H1 (cell line): ENCODE data around the gene NANOS2. TPM values are rescaled to one million over a fixed set of nuclear protein-coding genes. Genes with fewer than 3 reads are reported as not detected.

Experiments
- CTCF ChIA-PET: fragments of 300-600 bp; sonication (Branson Sonifier 250); formaldehyde crosslinking; loops from one replicate; lab custom pipeline; 2021; ENCODE audit not compliant: partially characterized antibody; lab: Charles Lee
- POLR2A ChIA-PET: fragments of 300-600 bp; sonication (Branson Sonifier 250); formaldehyde crosslinking; loops from one replicate; lab custom pipeline; 2021; ENCODE audit warnings: inconsistent platforms; ENCODE audit not compliant: partially characterized antibody; lab: Charles Lee
- DNase-seq, 2 experiments: peaks; one replicate each; pipeline versions ENCODE4 v3.0.0 to v3.0.0-alpha.2; 2010 to 2022; ENCODE audit warnings: low spot score in 2 of 2, low read depth in 1 of 2, mixed read lengths in 1 of 2
- FAIRE-seq: peaks from 2 replicates; lab custom pipeline; 2011; peaks lifted over from hg19 to GRCh38; lab: Jason Lieb, UNC
- H2AFZ ChIP-seq: 2 replicates; pipeline ENCODE4 v1.8.1; 2012; ENCODE audit warnings: low read length, inconsistent platforms
- H2AK5ac ChIP-seq: 2 replicates; pipeline ENCODE4 v1.6.1; 2013; ENCODE audit warnings: low read depth, low read length
- H2BK120ac ChIP-seq: replicated peaks from 2 replicates; pipeline ENCODE3; 2013; ENCODE audit warnings: low read depth, low read length, inconsistent platforms
- H2BK12ac ChIP-seq: 2 replicates; pipeline ENCODE4 v1.6.1; 2013; ENCODE audit warnings: low read depth, low read length
- H2BK15ac ChIP-seq: 2 replicates; pipeline ENCODE4 v1.6.1; 2013; ENCODE audit warnings: low read length
- H2BK20ac ChIP-seq: 2 replicates; pipeline ENCODE4 v1.6.1; 2013; ENCODE audit warnings: low read length
- H2BK5ac ChIP-seq: 2 replicates; pipeline ENCODE4 v1.6.1; 2013; ENCODE audit warnings: low read depth, low read length
- H3K14ac ChIP-seq: 2 replicates; pipeline ENCODE4 v1.6.1; 2013; ENCODE audit warnings: inconsistent platforms; ENCODE audit not compliant: insufficient read length
- H3K18ac ChIP-seq: 2 replicates; pipeline ENCODE4 v1.6.1; 2013; ENCODE audit warnings: low read length; ENCODE audit errors: extremely low read depth
- H3K23ac ChIP-seq: 2 replicates; pipeline ENCODE4 v1.6.1; 2013; ENCODE audit warnings: inconsistent platforms; ENCODE audit not compliant: insufficient read length
- H3K23me2 ChIP-seq: 2 replicates; pipeline ENCODE4 v1.6.1; 2013; ENCODE audit warnings: low read depth, low read length
- H3K27ac ChIP-seq: 2 replicates; pipeline ENCODE4 v1.6.1; 2011; ENCODE audit warnings: low read depth, low read length, inconsistent platforms
- H3K27me3 ChIP-seq, 4 experiments: replicated peaks in 1 of 4; 1 replicate in 1 of 4; 2 replicates in 3 of 4; pipeline versions ENCODE4 v1.6.1 to v1.8.1; 2011 to 2013; ENCODE audit warnings: low read length in 3 of 4, mild to moderate bottlenecking in 3 of 4, inconsistent platforms in 2 of 4, mixed read lengths in 2 of 4, moderate library complexity in 1 of 4; ENCODE audit not compliant: control insufficient read depth in 3 of 4, insufficient read depth in 3 of 4; ENCODE audit errors: extremely low read depth in 1 of 4
- H3K36me3 ChIP-seq, 4 experiments: 2 replicates each; pipeline versions ENCODE4 v1.6.1 to v1.8.1; 2011 to 2013; ENCODE audit warnings: mild to moderate bottlenecking in 4 of 4, low read length in 3 of 4, moderate library complexity in 2 of 4, control low read depth in 1 of 4, inconsistent platforms in 1 of 4; ENCODE audit not compliant: insufficient read depth in 4 of 4, control insufficient read depth in 2 of 4
- H3K4ac ChIP-seq: replicated peaks from 2 replicates; pipeline ENCODE3; 2013; ENCODE audit warnings: low read length, low read depth, mixed read lengths, inconsistent platforms; ENCODE audit not compliant: insufficient read length
- H3K4me1 ChIP-seq, 4 experiments: replicated peaks in 1 of 4; 1 replicate in 1 of 4; 2 replicates in 3 of 4; pipeline versions ENCODE4 v1.6.1 to v1.8.1; 2011 to 2013; ENCODE audit warnings: low read length in 3 of 4, inconsistent platforms in 2 of 4, mixed read lengths in 1 of 4; ENCODE audit not compliant: insufficient read depth in 4 of 4, control insufficient read depth in 3 of 4
- H3K4me2 ChIP-seq, 2 experiments: 2 replicates each; pipeline versions ENCODE4 v1.6.1 to v1.8.1; 2011 to 2013; ENCODE audit warnings: low read depth in 2 of 2, low read length in 2 of 2, control low read depth in 1 of 2, inconsistent platforms in 1 of 2, mild to moderate bottlenecking in 1 of 2; ENCODE audit not compliant: insufficient read depth in 1 of 2
- H3K4me3 ChIP-seq, 4 experiments: fragments of 200-600, 300-600 bp in 1 of 4; sonication (generic), shearing (Covaris generic), sonication (Bioruptor Twin) in 1 of 4; 2 replicates each; pipeline versions ENCODE4 v1.5.1 to v1.8.1; 2011 to 2016; ENCODE audit warnings: low read length in 4 of 4, low read depth in 3 of 4, control low read depth in 2 of 4, inconsistent platforms in 2 of 4, mild to moderate bottlenecking in 2 of 4, mixed read lengths in 1 of 4, moderate library complexity in 1 of 4; ENCODE audit not compliant: insufficient read depth in 2 of 4; ENCODE audit errors: extremely low read depth in 1 of 4
- H3K56ac ChIP-seq: replicated peaks from 2 replicates; pipeline ENCODE3; 2013; ENCODE audit warnings: low read depth, mild to moderate bottlenecking, mixed read lengths, low read length, inconsistent platforms; ENCODE audit not compliant: insufficient read length
- H3K79me1 ChIP-seq: 2 replicates; pipeline ENCODE4 v1.6.1; 2013; ENCODE audit warnings: low read depth, low read length, control low read depth
- H3K79me2 ChIP-seq, 2 experiments: 2 replicates each; pipeline versions ENCODE4 v1.6.1 to v1.8.1; 2012 to 2013; ENCODE audit warnings: low read length in 2 of 2, mild to moderate bottlenecking in 2 of 2, inconsistent platforms in 1 of 2; ENCODE audit not compliant: insufficient read depth in 2 of 2, control insufficient read depth in 1 of 2
- H3K9ac ChIP-seq, 4 experiments: replicated peaks in 1 of 4; 1 replicate in 1 of 4; 2 replicates in 3 of 4; pipeline versions ENCODE4 v1.6.1 to v1.8.1; 2011 to 2013; ENCODE audit warnings: low read depth in 3 of 4, low read length in 3 of 4, control low read depth in 2 of 4, mild to moderate bottlenecking in 2 of 4, moderate library complexity in 2 of 4, inconsistent platforms in 1 of 4; ENCODE audit errors: extremely low read depth in 1 of 4
- H3K9me3 ChIP-seq, 2 experiments: 2 replicates each; pipeline versions ENCODE4 v1.6.1 to v1.8.1; 2012 to 2013; ENCODE audit warnings: mild to moderate bottlenecking in 2 of 2, moderate library complexity in 2 of 2, control low read depth in 1 of 2, inconsistent platforms in 1 of 2, low read depth in 1 of 2, low read length in 1 of 2, mixed read lengths in 1 of 2; ENCODE audit not compliant: insufficient read depth in 2 of 2
- H4K20me1 ChIP-seq, 2 experiments: replicated peaks in 1 of 2; 2 replicates each; pipeline versions ENCODE3 to v1.8.1; 2011 to 2013; ENCODE audit warnings: inconsistent platforms in 2 of 2, low read length in 2 of 2, mild to moderate bottlenecking in 1 of 2; ENCODE audit not compliant: insufficient read depth in 2 of 2, control insufficient read depth in 1 of 2
- H4K5ac ChIP-seq: 2 replicates; pipeline ENCODE4 v1.6.1; 2013; ENCODE audit warnings: low read length, low read depth, mixed read lengths, inconsistent platforms; ENCODE audit not compliant: insufficient read length
- H4K8ac ChIP-seq: 2 replicates; pipeline ENCODE4 v1.8.0; 2013; ENCODE audit warnings: mild to moderate bottlenecking, moderate library complexity, low read length, inconsistent platforms; ENCODE audit not compliant: insufficient read depth; ENCODE audit errors: extremely low read depth
- H4K91ac ChIP-seq: replicated peaks from 2 replicates; pipeline ENCODE3; 2013; ENCODE audit warnings: low read length, mixed read lengths, inconsistent platforms; ENCODE audit not compliant: insufficient read length
- CEBPB ChIP-seq: IDR thresholded peaks from 2 replicates; pipeline ENCODE4 v1.6.1; 2012; ENCODE audit warnings: low read depth, low read length
- CTBP2 ChIP-seq: IDR thresholded peaks from 2 replicates; pipeline ENCODE4 v1.7.0; 2011; ENCODE audit warnings: borderline replicate concordance, mild to moderate bottlenecking, moderate library complexity, mixed read lengths, low read length; ENCODE audit not compliant: insufficient read depth, insufficient read length
- WGBS, 2 experiments: shearing (Covaris generic) in 1 of 2; methylation state at CpG; one replicate each; pipeline versions ENCODE4 v1.1.6 to v1.1.7; 2013 to 2015; ENCODE audit warnings: low lambda C conversion rate in 2 of 2, mixed read lengths in 2 of 2, inconsistent platforms in 1 of 2, low coverage in 1 of 2, missing lambda C conversion rate in 1 of 2; ENCODE audit not compliant: insufficient replicate concordance in 2 of 2, insufficient coverage in 1 of 2, insufficient read length in 1 of 2; ENCODE audit errors: extremely low coverage in 1 of 2, missing lambda C conversion rate in 1 of 2; 5-methylcytosine and 5-hydroxymethylcytosine counted together
- polyA plus RNA-seq, 7 experiments: library from polyadenylated mRNA; depleted of rRNA in 3 of 7; stranded (reverse) in 5 of 7; unstranded in 2 of 7; fragments of >200 nt in 5 of 7; fragments of 200-250 nt in 2 of 7; gene quantifications; 1 replicate in 5 of 7; 2 replicates in 1 of 7; 4 replicates in 1 of 7; pipeline versions ENCODE4 v1.2.1 to v1.2.3, GENCODE V29; 2011 to 2013; ENCODE audit warnings: missing spikeins in 2 of 7, mixed read lengths in 2 of 7
- total RNA-seq: library from RNA; stranded (reverse); fragmentation: NEBNext Ultra II Directional; extraction: Animal tissue kit (Norgen Biotek cat#: 25700); gene quantifications from 2 replicates; pipeline ENCODE4 v1.2.1, GENCODE V29; 2021

The NANOS2 gene
- total and polyA plus RNA-seq, 2 of the 8 experiments (the other 6 are each of a cell fraction or from before 2014, with no cell fraction given) = 0.20 TPM; not detected in 1

DNA sequence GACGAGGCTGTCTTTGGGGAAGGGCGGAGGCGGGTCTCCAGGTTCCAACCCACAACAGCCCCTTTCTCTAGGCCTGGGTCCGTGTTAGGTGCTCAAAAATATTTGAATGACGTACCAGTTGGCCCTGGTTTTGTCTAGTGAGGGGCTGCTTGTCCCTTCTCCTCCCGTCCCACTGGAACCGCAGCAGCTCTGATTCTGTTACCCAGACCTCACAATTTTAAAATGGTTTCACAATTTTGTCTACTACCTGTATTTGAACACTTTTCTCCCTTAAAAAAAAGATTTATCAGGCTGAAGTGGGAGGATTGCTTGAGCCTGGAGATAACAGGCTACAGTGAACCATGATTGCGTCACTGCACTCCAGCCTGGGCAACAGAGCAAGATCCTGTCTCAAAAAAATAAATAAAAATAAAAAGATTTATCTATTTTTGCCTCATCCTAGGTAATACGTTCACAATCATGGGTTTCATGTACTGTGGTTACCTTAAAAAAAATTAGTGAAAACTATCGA lies 27.3 kb downstream of the NANOS2 start:
- H2AFZ ChIP-seq = peak overlapping the region; percentile 94; the same call in 1 of the 2 replicates
- peak overlapping the region; percentile 98; the same call in 1 of the 2 replicates for H4K8ac ChIP-seq
- H3K79me2 ChIP-seq = no peaks in the 10 kb centered on the region; a peak in 1 of 4 replicates
- peak overlapping the region; percentile 12; the same call in 1 of the 2 replicates for H2BK5ac ChIP-seq
- FAIRE-seq = no peak
- H3K14ac ChIP-seq = no peak overlapping the region
- no peak overlapping the region for H3K56ac ChIP-seq
- peaks cover 0 to 7% (median 0%) of the 10 kb centered on the region in 4 experiments; a peak in 1 of 8 replicates for H3K36me3 ChIP-seq
- H3K9ac ChIP-seq = peak overlapping the region; percentile 58 to 81 (median 70)
- CTCF ChIA-PET = interaction anchor here (0.6 to 10.7 kb wide), 3 partner anchors 19 to 342 kb away, joined by 3 to 208 read pairs (median 3); partner anchors contain the start of genes FOXA3 and SYMPK
- peaks cover 11% of the 10 kb centered on the region; the same call in 1 of the 2 replicates for H3K23me2 ChIP-seq
- H2BK15ac ChIP-seq = no peak overlapping the region
- peak overlapping the region; percentile 86 for H3K27ac ChIP-seq
- no peak overlapping the region for H2BK120ac ChIP-seq
- 0 out of 2 replicates have a peak, but pooled peaks cover 2% of the 10 kb centered on the region for H3K79me1 ChIP-seq
- peak overlapping the region; percentile 16 for H4K91ac ChIP-seq
- peak overlapping the region; percentile 49 to 76 for H3K4me2 ChIP-seq
- TF ChIP-seq CEBPB = peak; percentile 86
- TF ChIP-seq CTBP2 = no peak
- TF ChIP-seq, all 59 proteins: peak for 1
- no peak for DNase-seq
- POLR2A ChIA-PET = interaction anchor here (0.8 to 9.8 kb wide), 10 partner anchors 11 to 195 kb away, joined by 3 to 277 read pairs (median 4); partner anchors contain the start of genes FOXA3, MYPOP, QPCTL and SIX5
- Histone ChIP-seq H3K4me3 (peak overlapping the region; percentile 71 to 80 (median 78)), H2BK20ac (no peak overlapping the region), H3K9me3 (no peaks in the 10 kb centered on the region), H4K5ac (peak overlapping the region; percentile 93), H2AK5ac (no peak overlapping the region), H3K27me3 (no peaks in the 10 kb centered on the region), H4K20me1 (peaks cover 3 to 12% of the 10 kb centered on the region in 2 experiments), H3K23ac (no peak overlapping the region), H3K4ac (no peak overlapping the region), H2BK12ac (no peak overlapping the region; the same call in 1 of the 2 replicates), H3K4me1 (peaks cover 0 to 16% (median 10%) of the 10 kb centered on the region in 4 experiments; a peak in 6 of 7 replicates), H3K18ac (no peak overlapping the region; the same call in 1 of the 2 replicates)
- 46% methylated on average over 10 of the region's 10 CpGs; no CpG with 5 or more reads in 1 of the 2 experiments for WGBS, 2 experiments
